ENCODE measurements around the gene PLD6.

Gene PLD6

DNA sequence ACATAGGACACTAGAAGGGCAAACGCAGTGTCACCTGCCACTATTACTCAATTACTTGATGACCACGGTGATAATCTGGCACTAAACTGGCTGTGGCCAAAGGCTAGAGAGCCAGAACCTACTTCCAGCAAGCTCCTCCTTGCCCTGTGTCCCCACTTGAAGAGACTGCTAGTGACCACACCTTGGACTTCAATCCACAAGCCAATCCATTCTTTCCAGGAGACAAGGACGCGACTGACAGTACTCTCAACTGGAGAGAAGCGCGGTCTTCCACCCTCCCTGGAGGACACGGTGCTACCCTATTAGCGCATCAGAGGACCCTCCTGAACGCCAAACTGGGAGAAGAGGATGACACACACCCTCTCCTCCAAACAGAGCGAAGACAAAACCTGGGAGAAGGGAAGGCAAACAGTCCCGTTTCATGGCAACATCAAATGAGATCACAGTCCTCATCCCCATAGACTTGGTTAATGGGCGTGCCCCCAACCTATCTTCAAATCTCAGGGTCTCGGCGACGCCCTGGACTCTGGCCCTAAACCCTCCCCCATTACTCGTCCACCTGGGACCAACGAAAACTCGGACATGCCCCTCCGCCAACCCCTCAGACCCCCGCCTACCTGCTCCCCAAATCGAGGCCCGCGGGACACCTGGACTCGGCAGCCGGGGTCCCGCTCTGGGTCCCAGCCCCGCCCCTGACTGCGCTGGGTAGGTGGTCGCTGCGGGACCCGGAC is 30.3 kb upstream of the PLD6 start:
- peak overlapping the region; percentile 97 for H3K4me3 ChIP-seq (ENCODE audit: low read length)
- H3K4me1 ChIP-seq (ENCODE audit: control insufficient read depth, low read depth, low read length): peaks cover 9% of the 10 kb centered on the region
- peak overlapping the region; percentile 100 for H3K27ac ChIP-seq (ENCODE audit: low read length)
- H3K36me3 ChIP-seq (ENCODE audit: control insufficient read depth, low read depth, low read length): peaks cover 12% of the 10 kb centered on the region
- H3K9me3 ChIP-seq (ENCODE audit: control insufficient read depth, low read depth, low read length): no peaks in the 10 kb centered on the region
- no peaks in the 10 kb centered on the region for H3K27me3 ChIP-seq (ENCODE audit: control insufficient read depth, insufficient read depth, low read length)
- H3K9ac ChIP-seq (ENCODE audit: low read length): peak overlapping the region; percentile 96

DNA sequence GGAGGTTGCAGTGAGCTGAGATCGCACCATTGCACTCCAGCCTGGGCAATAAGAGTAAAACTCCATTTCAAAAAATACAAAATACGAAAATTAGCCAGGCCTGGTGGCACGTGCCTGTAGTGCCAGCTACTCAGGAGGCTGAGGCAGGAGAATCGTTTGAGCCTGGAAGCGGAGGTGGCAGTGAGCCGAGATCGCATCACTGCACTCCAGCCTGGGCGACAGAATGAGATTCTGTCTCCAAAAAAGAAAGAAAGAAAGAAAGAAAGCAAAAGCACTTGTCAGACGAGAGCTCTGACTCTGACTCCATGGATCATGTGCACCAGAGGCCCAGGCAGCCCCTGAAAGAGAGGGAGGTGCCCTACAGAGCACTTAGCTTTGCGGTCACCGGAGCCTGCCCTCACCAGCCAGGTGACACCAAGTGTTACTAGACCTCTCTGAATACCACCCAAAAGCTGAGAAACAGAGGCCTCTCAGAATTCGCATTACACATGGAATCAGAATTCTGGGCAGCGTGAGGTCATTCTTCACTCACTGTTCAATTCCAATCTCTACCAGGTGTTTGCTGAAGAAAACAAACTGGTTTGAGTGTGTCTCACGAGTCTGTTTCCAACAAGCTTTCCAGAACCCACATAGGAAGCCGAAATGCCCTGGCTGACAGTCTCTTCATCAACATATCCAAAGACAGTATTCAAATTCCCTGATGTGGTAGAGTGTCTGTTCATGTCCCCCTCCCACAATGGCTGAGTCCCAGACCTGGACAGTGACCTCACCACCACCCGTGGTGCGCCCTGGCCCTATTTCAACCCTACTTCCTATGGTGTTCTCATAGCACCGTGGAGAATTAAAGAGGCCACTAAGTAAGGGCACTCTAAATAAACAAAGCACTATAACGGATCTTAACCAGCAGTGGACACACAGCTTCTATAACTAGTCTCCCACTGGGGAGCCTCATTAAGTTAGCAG is 29.4 kb upstream of the PLD6 start:
- no peak overlapping the region for H3K9ac ChIP-seq (ENCODE audit: low read length)
- peaks cover 17% of the 10 kb centered on the region for H3K36me3 ChIP-seq (ENCODE audit: control insufficient read depth, low read depth, low read length)
- H3K4me3 ChIP-seq (ENCODE audit: low read length): peak overlapping the region; percentile 97
- H3K9me3 ChIP-seq (ENCODE audit: control insufficient read depth, low read depth, low read length): no peaks in the 10 kb centered on the region
- no peak overlapping the region for H3K27ac ChIP-seq (ENCODE audit: low read length)
- peaks cover 9% of the 10 kb centered on the region for H3K4me1 ChIP-seq (ENCODE audit: control insufficient read depth, low read depth, low read length)
- H3K27me3 ChIP-seq (ENCODE audit: control insufficient read depth, insufficient read depth, low read length): no peaks in the 10 kb centered on the region

DNA sequence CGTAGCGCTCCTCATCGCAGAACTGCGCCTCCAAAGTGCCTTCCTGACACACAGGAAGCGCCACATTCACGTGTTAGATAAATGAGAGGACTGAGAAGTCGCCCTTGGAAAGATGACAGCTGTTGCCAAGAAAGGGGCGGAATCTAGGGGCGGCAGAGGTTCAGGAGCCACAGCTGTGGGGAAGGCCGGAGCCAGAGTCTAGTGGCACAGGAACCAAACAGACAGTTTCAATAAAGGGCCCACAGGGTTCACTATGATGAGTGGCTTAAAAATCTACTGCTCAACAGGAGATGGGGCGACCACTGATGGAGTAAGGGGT is 26.1 kb upstream of the PLD6 start:
- H3K27ac ChIP-seq (ENCODE audit: low read length): no peak overlapping the region
- no peak overlapping the region for H3K9ac ChIP-seq (ENCODE audit: low read length)
- H3K9me3 ChIP-seq (ENCODE audit: control insufficient read depth, low read depth, low read length): no peaks in the 10 kb centered on the region
- peaks cover 47% of the 10 kb centered on the region for H3K36me3 ChIP-seq (ENCODE audit: control insufficient read depth, low read depth, low read length)
- no peak overlapping the region for H3K4me3 ChIP-seq (ENCODE audit: low read length)
- no peaks in the 10 kb centered on the region for H3K27me3 ChIP-seq (ENCODE audit: control insufficient read depth, insufficient read depth, low read length)
- peaks cover 9% of the 10 kb centered on the region for H3K4me1 ChIP-seq (ENCODE audit: control insufficient read depth, low read depth, low read length)

DNA sequence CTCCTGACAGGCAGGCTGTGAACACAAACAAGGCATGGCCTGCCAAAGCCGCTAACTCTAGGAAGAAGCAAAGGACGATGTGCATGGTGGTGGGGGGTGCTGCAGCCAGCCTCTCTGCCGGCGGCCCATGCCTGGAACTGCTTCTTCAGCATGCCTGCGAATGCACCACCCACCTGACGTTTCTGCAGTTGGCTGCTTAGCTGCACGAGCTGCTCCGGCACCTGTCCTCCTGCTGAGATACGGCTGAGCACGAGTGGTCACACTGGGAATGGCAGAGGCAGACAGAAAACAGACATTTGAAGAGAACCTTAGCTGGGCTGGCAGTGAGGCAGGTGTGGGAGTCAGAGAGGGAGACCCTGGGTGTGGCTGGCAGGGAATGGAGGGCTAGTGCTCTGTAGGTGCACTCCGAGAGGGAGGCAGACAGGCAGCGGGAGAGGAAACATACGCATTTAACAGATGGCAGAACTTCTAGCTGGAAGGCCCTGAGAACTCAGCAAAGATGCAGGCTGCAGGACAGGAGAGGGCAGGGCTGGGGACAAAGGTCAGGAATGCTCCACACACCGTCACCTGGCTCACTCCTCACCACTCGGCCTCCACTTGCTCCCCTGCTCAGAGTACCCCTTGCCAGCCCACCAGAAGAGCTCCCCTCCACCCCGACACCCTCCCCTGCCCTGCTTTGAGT is 25.6 kb upstream of the PLD6 start:
- peaks cover 9% of the 10 kb centered on the region for H3K4me1 ChIP-seq (ENCODE audit: control insufficient read depth, low read depth, low read length)
- H3K36me3 ChIP-seq (ENCODE audit: control insufficient read depth, low read depth, low read length): peaks cover 52% of the 10 kb centered on the region

DNA sequence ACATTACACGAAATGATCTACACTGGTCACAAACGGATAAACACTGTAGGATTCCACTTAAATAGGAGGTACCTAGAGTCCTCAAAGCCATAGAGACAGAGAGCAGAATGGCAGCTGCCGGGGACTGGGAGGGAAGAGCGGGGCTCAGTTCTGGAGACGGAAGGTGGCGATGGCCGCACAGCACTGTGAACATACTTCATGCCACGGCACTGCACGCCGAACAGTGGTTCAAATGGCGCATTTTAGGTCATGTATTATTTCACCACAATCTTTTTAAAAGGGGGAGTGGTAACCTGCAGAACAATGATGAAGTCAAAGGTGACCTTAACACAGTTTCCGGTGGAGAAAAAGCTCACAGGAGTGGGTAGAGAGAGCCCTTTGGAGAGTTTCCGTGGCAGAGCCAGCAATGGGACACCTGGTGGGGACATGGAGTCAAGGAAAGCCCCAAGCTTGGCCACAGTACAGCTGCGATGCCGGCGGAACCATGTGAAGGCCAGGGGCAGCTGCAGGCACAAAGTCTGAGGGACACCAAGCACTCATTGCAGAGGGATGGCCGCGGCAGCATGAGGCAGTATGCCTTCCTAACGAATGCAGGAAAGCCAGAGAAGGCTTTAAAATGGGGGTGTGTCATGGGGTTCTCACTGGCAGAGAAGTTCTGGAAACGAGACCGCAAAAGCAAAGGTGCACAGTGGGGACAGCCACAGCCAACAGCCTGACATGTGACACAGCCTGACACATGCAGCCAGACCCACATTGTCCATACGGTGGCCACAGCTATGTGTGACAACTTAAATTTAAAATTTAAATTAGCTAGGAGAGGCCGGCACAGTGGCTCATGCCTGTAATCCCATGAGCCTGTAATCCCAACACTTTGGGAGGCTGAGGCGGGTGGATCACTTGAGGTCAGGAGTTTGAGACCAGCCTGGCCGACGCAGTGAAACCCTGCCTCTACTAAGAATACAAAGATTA is 23.6 kb upstream of the PLD6 start:
- Histone ChIP-seq H3K4me3 (ENCODE audit: low read length) (no peak overlapping the region), H3K27ac (ENCODE audit: low read length) (no peak overlapping the region), H3K4me1 (ENCODE audit: control insufficient read depth, low read depth, low read length) (no peaks in the 10 kb centered on the region), H3K9ac (ENCODE audit: low read length) (no peak overlapping the region), H3K36me3 (ENCODE audit: control insufficient read depth, low read depth, low read length) (peaks cover 71% of the 10 kb centered on the region), H3K27me3 (ENCODE audit: control insufficient read depth, insufficient read depth, low read length) (no peaks in the 10 kb centered on the region), H3K9me3 (ENCODE audit: control insufficient read depth, low read depth, low read length) (no peaks in the 10 kb centered on the region)

More for the DNA sequence above, 25.6 kb upstream of the PLD6 start:
- no peak overlapping the region for H3K9ac ChIP-seq (ENCODE audit: low read length)
- no peaks in the 10 kb centered on the region for H3K27me3 ChIP-seq (ENCODE audit: control insufficient read depth, insufficient read depth, low read length)
- no peaks in the 10 kb centered on the region for H3K9me3 ChIP-seq (ENCODE audit: control insufficient read depth, low read depth, low read length)
- no peak overlapping the region for H3K27ac ChIP-seq (ENCODE audit: low read length)
- H3K4me3 ChIP-seq (ENCODE audit: low read length): no peak overlapping the region

DNA sequence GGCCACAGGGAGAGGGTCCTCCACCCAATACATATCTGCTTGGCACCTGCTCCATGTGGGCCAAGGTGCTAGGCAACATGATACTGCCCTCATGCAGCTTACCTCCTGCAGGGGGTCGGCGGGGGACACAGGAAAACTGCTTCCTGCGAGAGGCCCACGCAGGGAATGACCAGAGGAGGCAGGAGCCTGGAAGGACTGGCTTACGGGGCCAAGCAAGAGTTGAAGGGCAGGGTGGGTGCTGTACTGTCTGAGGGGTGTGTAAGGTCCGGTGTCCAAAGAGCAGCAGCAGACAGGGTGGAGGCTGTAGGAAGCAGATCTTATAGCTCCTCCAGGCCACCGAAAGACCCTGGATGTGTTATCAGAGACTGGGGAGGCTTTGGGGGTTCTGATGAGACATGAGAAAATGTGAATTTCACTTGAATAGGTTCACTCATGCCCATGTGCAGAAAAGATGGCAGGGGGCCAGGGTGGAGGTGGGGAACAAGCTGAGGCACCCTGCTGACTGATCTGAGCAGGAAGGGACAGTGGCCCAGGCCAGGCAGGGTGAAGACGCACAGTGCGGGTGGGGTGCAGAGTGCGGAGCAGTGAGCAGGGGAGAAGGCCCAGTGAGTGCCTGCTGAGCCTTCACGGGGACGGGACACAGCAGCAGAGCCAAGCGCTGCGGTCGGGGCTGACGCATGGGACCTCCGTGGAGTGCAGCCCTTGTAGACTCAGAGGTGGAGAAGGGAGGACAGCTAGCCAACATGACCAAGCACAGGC is 22.6 kb upstream of the PLD6 start:
- Histone ChIP-seq H3K4me1 (ENCODE audit: control insufficient read depth, low read depth, low read length) (no peaks in the 10 kb centered on the region), H3K27me3 (ENCODE audit: control insufficient read depth, insufficient read depth, low read length) (no peaks in the 10 kb centered on the region), H3K4me3 (ENCODE audit: low read length) (no peak overlapping the region), H3K9ac (ENCODE audit: low read length) (no peak overlapping the region), H3K36me3 (ENCODE audit: control insufficient read depth, low read depth, low read length) (peaks cover 81% of the 10 kb centered on the region), H3K9me3 (ENCODE audit: control insufficient read depth, low read depth, low read length) (no peaks in the 10 kb centered on the region), H3K27ac (ENCODE audit: low read length) (no peak overlapping the region)

DNA sequence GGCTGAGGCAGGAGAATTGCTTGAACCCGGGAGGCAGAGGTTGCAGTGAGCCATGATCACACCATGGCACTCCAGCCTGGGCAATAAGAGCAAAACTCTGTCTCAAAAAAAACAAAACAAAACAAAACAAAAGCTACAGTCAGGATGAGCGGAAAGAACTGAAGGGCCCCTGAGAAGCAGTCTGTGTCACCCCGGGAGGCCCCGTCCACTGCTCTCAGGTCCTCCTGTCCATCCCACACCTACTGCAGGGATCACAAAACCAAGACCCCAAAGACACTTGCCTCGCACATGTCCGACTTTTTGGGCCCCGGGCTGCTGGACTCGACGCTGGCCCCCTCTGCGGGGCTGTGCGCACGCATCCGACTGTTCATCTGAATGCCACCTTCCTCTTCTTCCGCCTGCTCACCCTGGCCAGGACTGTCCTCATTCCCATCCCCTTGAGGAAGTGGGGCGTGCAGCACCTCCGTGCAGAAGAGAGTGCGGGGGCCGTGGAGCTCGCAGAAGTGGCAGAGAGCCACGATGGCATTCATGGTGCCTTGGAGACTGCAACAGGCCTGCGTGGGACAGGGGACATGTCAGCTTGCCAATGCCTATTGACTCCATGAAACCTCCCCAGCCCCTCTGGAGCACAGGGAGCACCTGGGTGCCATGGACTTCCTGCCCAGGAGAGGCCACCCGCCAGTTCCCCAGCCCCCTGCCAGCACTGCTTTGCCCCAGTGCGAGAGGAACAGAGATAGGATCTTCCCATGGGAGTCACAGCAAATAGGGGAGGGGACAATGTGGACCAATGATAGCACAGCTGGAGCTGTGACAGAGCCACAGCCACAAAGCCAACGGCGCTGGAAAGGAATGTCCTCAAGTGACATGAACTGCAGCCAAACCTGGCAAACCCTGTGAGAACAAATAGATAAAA is 21.7 kb upstream of the PLD6 start:
- no peaks in the 10 kb centered on the region for H3K27me3 ChIP-seq (ENCODE audit: control insufficient read depth, insufficient read depth, low read length)
- H3K9ac ChIP-seq (ENCODE audit: low read length): no peak overlapping the region
- peaks cover 89% of the 10 kb centered on the region for H3K36me3 ChIP-seq (ENCODE audit: control insufficient read depth, low read depth, low read length)
- H3K27ac ChIP-seq (ENCODE audit: low read length): no peak overlapping the region
- H3K4me1 ChIP-seq (ENCODE audit: control insufficient read depth, low read depth, low read length): no peaks in the 10 kb centered on the region
- H3K4me3 ChIP-seq (ENCODE audit: low read length): no peak overlapping the region
- H3K9me3 ChIP-seq (ENCODE audit: control insufficient read depth, low read depth, low read length): no peaks in the 10 kb centered on the region

DNA sequence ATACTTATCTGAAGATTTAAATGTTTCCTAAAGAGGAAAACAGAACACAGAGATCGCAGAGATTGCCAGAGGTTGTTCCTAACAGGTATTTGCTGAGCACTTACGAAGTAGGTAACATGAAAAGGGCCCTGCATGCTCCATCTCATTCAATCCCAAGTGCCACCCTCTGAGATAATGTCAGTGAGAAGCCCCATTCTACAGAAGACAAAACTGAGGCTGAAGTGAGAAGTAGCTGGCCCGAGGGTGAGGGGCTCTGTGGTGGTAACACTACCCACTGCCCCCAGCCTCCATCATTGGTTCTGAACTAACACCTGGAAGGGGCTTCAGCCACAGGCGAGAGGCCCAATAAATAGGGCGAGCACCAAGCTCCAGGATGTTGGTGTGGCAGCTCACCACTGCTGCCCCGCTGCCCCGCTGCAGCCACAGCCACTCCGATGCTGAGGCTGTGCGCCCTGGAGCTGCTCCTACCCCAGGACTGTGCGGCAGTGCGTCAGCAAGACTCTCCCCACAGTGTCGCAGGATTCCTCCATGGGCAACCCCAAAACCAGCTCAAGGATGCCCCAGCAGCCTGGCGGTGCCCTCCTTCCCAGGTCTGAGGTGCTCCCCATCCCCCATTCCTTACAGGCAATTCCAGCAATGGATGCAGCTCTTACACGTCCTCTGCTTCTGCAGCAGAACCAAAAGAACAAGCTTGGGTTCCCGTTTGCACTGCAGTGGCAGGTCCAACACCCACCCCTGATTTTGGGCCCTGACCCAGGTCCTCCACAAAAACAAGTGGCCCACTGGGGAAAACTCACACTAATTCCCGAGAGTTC is 20.5 kb upstream of the PLD6 start:
- no peak overlapping the region for H3K9ac ChIP-seq (ENCODE audit: low read length)
- no peaks in the 10 kb centered on the region for H3K4me1 ChIP-seq (ENCODE audit: control insufficient read depth, low read depth, low read length)
- no peaks in the 10 kb centered on the region for H3K27me3 ChIP-seq (ENCODE audit: control insufficient read depth, insufficient read depth, low read length)
- H3K27ac ChIP-seq (ENCODE audit: low read length): no peak overlapping the region
- no peak overlapping the region for H3K4me3 ChIP-seq (ENCODE audit: low read length)
- H3K9me3 ChIP-seq (ENCODE audit: control insufficient read depth, low read depth, low read length): no peaks in the 10 kb centered on the region
- peaks cover 90% of the 10 kb centered on the region for H3K36me3 ChIP-seq (ENCODE audit: control insufficient read depth, low read depth, low read length)

DNA sequence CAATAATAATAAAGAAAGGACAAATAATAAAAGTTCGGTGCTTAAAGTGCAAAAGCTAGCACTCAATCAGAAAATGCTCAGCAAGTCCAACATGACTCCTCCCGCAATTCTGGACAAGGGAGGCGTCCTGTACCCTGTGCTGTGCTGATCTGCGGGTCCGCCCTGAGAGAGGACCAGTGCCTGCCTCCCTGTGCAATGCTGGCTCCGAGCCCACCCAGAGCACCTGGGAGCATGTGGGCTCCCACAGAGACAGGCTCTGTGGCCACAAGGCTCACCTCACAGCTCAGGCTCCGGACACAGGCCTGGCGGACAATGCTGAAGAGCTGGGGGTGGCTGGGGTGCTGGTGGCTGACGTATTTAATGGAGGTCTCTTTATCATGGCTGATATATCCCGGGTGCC is 19.8 kb upstream of the PLD6 start:
- no peak overlapping the region for H3K27ac ChIP-seq (ENCODE audit: low read length)
- H3K27me3 ChIP-seq (ENCODE audit: control insufficient read depth, insufficient read depth, low read length): no peaks in the 10 kb centered on the region
- H3K4me3 ChIP-seq (ENCODE audit: low read length): no peak overlapping the region
- H3K9ac ChIP-seq (ENCODE audit: low read length): no peak overlapping the region
- no peaks in the 10 kb centered on the region for H3K4me1 ChIP-seq (ENCODE audit: control insufficient read depth, low read depth, low read length)
- peaks cover 95% of the 10 kb centered on the region for H3K36me3 ChIP-seq (ENCODE audit: control insufficient read depth, low read depth, low read length)
- no peaks in the 10 kb centered on the region for H3K9me3 ChIP-seq (ENCODE audit: control insufficient read depth, low read depth, low read length)
